ENCODE data around the gene EMILIN1.

DNA sequence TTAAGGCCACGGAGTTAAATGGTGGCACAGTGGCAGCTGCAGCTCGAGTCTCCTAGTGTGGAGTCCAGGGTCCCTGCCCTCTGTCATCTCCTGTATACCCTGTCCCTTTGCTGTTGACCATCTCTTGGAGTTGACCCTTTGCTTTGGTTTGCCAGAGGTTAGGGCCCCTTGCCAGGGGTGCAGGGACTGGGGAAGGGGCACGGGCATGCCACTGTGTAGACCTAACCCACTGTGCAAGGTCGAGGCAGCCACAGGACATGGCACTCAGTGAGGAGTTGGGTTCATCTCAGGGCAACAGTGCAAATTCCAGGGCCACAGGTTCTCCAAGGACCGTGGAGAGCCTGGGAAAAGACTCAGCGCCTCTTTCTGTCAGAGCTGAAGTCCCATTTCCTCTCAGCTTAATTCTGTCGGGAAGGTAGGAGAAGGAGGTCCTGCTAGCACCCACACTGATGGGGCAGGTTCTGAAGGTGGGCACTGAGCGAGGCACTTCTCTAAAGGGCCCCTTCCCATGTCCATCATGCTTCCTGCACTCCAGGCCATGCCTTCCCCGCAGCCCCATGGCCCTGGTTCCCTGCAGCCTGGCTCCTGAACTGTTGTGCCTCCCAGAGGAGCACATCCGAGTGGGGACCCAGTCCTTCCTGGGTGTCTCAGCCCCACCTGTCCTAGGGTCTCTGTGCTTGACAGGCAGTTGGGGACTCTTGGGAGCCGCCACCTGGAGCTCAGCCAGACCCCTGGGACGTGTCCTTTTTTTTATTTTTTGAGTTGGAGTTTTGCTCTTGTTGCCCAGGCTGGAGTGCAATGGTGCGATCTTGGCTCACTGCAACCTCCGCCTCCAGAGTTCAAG, 10.9 kb downstream of the EMILIN1 start:
- TF ChIP-seq, protein P1, sequence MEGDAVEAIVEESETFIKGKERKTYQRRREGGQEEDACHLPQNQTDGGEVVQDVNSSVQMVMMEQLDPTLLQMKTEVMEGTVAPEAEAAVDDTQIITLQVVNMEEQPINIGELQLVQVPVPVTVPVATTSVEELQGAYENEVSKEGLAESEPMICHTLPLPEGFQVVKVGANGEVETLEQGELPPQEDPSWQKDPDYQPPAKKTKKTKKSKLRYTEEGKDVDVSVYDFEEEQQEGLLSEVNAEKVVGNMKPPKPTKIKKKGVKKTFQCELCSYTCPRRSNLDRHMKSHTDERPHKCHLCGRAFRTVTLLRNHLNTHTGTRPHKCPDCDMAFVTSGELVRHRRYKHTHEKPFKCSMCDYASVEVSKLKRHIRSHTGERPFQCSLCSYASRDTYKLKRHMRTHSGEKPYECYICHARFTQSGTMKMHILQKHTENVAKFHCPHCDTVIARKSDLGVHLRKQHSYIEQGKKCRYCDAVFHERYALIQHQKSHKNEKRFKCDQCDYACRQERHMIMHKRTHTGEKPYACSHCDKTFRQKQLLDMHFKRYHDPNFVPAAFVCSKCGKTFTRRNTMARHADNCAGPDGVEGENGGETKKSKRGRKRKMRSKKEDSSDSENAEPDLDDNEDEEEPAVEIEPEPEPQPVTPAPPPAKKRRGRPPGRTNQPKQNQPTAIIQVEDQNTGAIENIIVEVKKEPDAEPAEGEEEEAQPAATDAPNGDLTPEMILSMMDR (IDR thresholded peaks at IDR 0.05), result no peak
- TF ChIP-seq POLR2A (IDR thresholded peaks at IDR 0.05), result no peak

All from lower leg skin (tissue), 3 donors.